CD4-positive, alpha-beta T cell treated with Interleukin-15 for 1 hour (primary cell): ENCODE results near the gene GAB2.

Source experiments
- DNase-seq: peaks from one replicate; pipeline ENCODE4 v3.0.0-alpha.2; 2020

The GAB2 gene

GRCh38 chr11:78397398-78397797 is 20.2 kb downstream of the GAB2 start:
- no peak for DNase-seq

GRCh38 chr11:78395597-78395996 is 22.0 kb downstream of the GAB2 start:
- no peak for DNase-seq

GRCh38 chr11:78392854-78393253 is 24.8 kb downstream of the GAB2 start:
- DNase-seq, result no peak

GRCh38 chr11:78391424-78391823 is 26.2 kb downstream of the GAB2 start:
- DNase-seq, result no peak

GRCh38 chr11:78390809-78391208 is 26.8 kb downstream of the GAB2 start:
- no peak for DNase-seq

GRCh38 chr11:78386215-78386941 is 31.2 kb downstream of the GAB2 start:
- DNase-seq, result no peak

- no peak for DNase-seq
Observed at GRCh38 chr11:78385205-78385604, 32.4 kb downstream of the GAB2 start.

- DNase-seq, result no peak
Observed at GRCh38 chr11:78384231-78384630, 33.4 kb downstream of the GAB2 start.

GRCh38 chr11:78381865-78382264 is 35.8 kb downstream of the GAB2 start:
- DNase-seq, result no peak

GRCh38 chr11:78380615-78381051 is 37.0 kb downstream of the GAB2 start:
- no peak for DNase-seq

GRCh38 chr11:78379039-78379670 is 38.5 kb downstream of the GAB2 start:
- no peak for DNase-seq

GRCh38 chr11:78377625-78378418 is 39.8 kb downstream of the GAB2 start:
- DNase-seq, result no peak

GRCh38 chr11:78376858-78377257 is 40.8 kb downstream of the GAB2 start:
- DNase-seq, result no peak

GRCh38 chr11:78374917-78375316 is 42.7 kb downstream of the GAB2 start:
- DNase-seq, result no peak

GRCh38 chr11:78373689-78374088 is 43.9 kb downstream of the GAB2 start:
- DNase-seq, result no peak

- no peak for DNase-seq
Observed at GRCh38 chr11:78372114-78372768, 45.4 kb downstream of the GAB2 start.

- no peak for DNase-seq
Observed at GRCh38 chr11:78371221-78371891, 46.3 kb downstream of the GAB2 start.

- DNase-seq, result no peak
Observed at GRCh38 chr11:78370406-78371172, 47.0 kb downstream of the GAB2 start.

- no peak for DNase-seq
Observed at GRCh38 chr11:78365381-78365792, 52.2 kb downstream of the GAB2 start.

GRCh38 chr11:78364128-78364751 is 53.4 kb downstream of the GAB2 start:
- no peak for DNase-seq

GRCh38 chr11:78363024-78363619 is 54.5 kb downstream of the GAB2 start:
- no peak for DNase-seq
